Spleen (tissue), 7 donors: Measurements from ENCODE around the gene METTL4.

Source experiments
- CTCF ChIP-seq, 11 experiments: fragments of 200-600 bp in 7 of 11; fragments of 450-650 bp in 4 of 11; sonication (generic) in 4 of 11; IDR thresholded peaks in 8 of 11; conservative IDR thresholded peaks in 3 of 11; 1 replicate in 7 of 11; 2 replicates in 4 of 11; pipeline versions ENCODE4 v1.4.0 to v1.8.0; 2016 to 2021; ENCODE audit warnings: antibody characterized with exemption in 11 of 11, inconsistent platforms in 4 of 11, mild to moderate bottlenecking in 1 of 11
- POLR2A ChIP-seq, 3 donors: fragments of 450-650 bp; IDR thresholded peaks; one replicate each; pipeline ENCODE4 v1.5.1; 2017; ENCODE audit warnings: antibody characterized with exemption in 3 of 3, mild to moderate bottlenecking in 1 of 3
- POLR2AphosphoS5 ChIP-seq, 3 donors: sonication (generic); formaldehyde crosslinking; IDR thresholded peaks; one replicate each; pipeline ENCODE4 v1.5.1; 2017; ENCODE audit warnings: antibody characterized with exemption in 3 of 3
- donor health status: DM: no; HTN: no; CAD: no; lungs with moderate emphysema.
- donor health status: DM: no; HTN: no; CAD: no.
- donor health status: DM: no; HTN: no; CAD: no.

- TF ChIP-seq CTCF (IDR thresholded peaks at IDR 0.05 in 8 of 11, conservative IDR thresholded peaks at IDR 0.05 in 3 of 11) (no peak), POLR2A (IDR thresholded peaks at IDR 0.05) (no peak), POLR2AphosphoS5 (IDR thresholded peaks at IDR 0.05) (no peak)
Observed at GRCh38 chr18:2529154-2529553, 42.2 kb downstream of the METTL4 start.
